ENCODE data around the gene ABCC9. TPM values are rescaled to one million over a fixed set of nuclear protein-coding genes. Genes with fewer than 3 reads are reported as not detected.

Gene ABCC9
- total RNA-seq, 3 donors from 2014 or later (not counting 1 experiment from before 2014, with no cell fraction given), result 0.02 to 0.05 TPM; not detected in 1

DNA sequence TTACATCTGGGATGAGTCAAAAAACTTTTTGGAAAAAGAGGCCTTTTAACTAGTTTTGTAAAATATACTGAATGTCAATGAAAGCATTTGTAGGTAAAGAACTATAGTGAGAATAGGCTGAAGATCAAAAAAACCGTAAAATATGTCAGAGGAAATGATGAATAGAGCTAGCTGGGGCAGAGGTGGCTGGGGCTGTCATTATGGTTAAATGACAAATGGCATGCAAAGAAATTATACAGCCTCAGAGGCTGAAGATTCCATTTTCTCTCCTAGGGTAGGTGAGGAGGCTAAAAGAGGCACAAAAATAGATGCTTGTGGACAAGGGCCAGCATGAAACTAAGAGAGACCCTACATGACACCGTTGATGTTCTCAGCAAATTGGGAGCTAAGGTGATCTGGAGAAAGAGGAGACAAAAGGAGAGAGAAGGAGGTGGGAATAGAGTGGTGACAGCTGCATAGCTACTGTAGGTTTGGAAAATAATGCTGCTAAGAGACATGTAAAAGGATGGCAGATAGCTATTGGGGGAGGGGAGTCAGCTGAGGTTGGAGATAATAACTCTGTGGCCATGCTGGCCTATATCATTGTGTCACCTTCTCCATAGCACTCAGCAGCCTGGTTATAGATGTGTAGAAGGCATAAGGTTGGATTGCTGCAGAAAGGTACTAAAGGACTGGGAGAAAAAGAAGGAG is 63.8 kb downstream of the ABCC9 start:
- Mint-ChIP-seq H3K4me1 (no peaks in the 10 kb centered on the region), H3K27me3 (ENCODE audit: low read depth in 2 of 2) (no peaks in the 10 kb centered on the region), H3K4me3 (no peak overlapping the region), H3K9me3 (peaks cover 16 to 17% of the 10 kb centered on the region in 2 donors), H3K36me3 (no peaks in the 10 kb centered on the region), H3K27ac (no peak overlapping the region)
- H3K27ac ChIP-seq (ENCODE audit: low read length), result no peak overlapping the region
- no peaks in the 10 kb centered on the region for H3K9me3 ChIP-seq (ENCODE audit: control insufficient read depth, insufficient read depth, low read length)
- no peaks in the 10 kb centered on the region for H3K4me1 ChIP-seq (ENCODE audit: control insufficient read depth, insufficient read depth, low read length)
- H3K36me3 ChIP-seq (ENCODE audit: control insufficient read depth, insufficient read depth, low read length), result no peaks in the 10 kb centered on the region
- TF ChIP-seq, protein P1, sequence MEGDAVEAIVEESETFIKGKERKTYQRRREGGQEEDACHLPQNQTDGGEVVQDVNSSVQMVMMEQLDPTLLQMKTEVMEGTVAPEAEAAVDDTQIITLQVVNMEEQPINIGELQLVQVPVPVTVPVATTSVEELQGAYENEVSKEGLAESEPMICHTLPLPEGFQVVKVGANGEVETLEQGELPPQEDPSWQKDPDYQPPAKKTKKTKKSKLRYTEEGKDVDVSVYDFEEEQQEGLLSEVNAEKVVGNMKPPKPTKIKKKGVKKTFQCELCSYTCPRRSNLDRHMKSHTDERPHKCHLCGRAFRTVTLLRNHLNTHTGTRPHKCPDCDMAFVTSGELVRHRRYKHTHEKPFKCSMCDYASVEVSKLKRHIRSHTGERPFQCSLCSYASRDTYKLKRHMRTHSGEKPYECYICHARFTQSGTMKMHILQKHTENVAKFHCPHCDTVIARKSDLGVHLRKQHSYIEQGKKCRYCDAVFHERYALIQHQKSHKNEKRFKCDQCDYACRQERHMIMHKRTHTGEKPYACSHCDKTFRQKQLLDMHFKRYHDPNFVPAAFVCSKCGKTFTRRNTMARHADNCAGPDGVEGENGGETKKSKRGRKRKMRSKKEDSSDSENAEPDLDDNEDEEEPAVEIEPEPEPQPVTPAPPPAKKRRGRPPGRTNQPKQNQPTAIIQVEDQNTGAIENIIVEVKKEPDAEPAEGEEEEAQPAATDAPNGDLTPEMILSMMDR (IDR thresholded peaks at IDR 0.05), result no peak
- no peaks in the 10 kb centered on the region for H3K27me3 ChIP-seq (ENCODE audit: control insufficient read depth, insufficient read depth, low read length)
- ATAC-seq, result no peak
- H3K4me3 ChIP-seq (ENCODE audit: low read length), result no peak overlapping the region
- DNase-seq, result no peak
- intact Hi-C loops (cut with micrococcal nuclease), result no loop called here
- WGBS (ENCODE audit: insufficient coverage), result 73% methylated on average over 2 of the region's 2 CpGs

DNA sequence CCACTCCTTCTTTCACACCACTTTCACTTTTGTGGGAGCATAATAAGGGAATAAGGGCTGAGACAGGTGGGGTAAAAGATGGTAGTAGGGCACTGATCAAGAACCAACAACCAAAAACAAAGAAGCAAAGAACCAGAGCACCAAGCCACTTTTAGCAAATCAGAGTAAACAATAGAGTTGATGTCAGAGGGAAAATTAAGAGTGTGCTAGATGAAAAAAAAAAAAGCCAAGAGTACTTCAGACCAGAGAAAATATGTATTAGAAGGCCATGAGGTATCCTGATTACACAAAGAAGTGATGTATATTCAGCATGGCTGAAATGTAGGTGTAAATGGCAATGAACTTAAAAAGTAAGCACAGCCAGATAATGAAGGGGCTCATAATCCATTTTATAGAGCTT is 75.4 kb downstream of the ABCC9 start:
- DNase-seq (no peak), ATAC-seq (no peak)
- no peaks in the 10 kb centered on the region for H3K27me3 Mint-ChIP-seq (ENCODE audit: low read depth in 2 of 2)
- H3K27ac Mint-ChIP-seq, result no peak overlapping the region
- no peak overlapping the region for H3K27ac ChIP-seq (ENCODE audit: low read length)
- no peak overlapping the region for H3K4me3 Mint-ChIP-seq
- no peaks in the 10 kb centered on the region for H3K27me3 ChIP-seq (ENCODE audit: control insufficient read depth, insufficient read depth, low read length)
- H3K9me3 ChIP-seq (ENCODE audit: control insufficient read depth, insufficient read depth, low read length), result no peaks in the 10 kb centered on the region
- H3K36me3 Mint-ChIP-seq, result no peaks in the 10 kb centered on the region
- TF ChIP-seq, protein P1 (IDR thresholded peaks at IDR 0.05), result no peak
- H3K9me3 Mint-ChIP-seq, result peaks cover 5 to 10% of the 10 kb centered on the region in 2 donors
- no peak overlapping the region for H3K4me3 ChIP-seq (ENCODE audit: low read length)
- no peaks in the 10 kb centered on the region for H3K4me1 ChIP-seq (ENCODE audit: control insufficient read depth, insufficient read depth, low read length)
- no peaks in the 10 kb centered on the region for H3K36me3 ChIP-seq (ENCODE audit: control insufficient read depth, insufficient read depth, low read length)
- intact Hi-C loops (cut with micrococcal nuclease), result no loop called here
- no peaks in the 10 kb centered on the region for H3K4me1 Mint-ChIP-seq

DNA sequence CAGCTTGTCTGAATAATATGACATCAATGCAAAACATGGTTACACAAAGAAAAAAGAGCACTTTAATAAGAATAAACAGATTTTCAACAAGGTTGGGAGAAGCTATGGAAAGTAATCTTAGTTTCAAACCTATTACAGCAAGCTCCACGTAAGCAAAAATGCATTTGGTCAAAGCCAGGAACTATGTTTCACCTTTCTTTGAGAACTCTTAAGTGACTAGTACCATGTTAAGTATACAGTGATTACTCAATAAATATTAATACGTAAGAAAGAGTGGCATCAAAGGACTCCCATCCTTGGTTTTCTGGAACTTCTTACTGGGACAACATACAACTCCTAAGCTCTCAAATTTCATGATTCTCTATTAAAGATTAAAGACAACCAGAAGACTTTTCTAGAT is 80.7 kb downstream of the ABCC9 start:
- intact Hi-C loops (cut with micrococcal nuclease), result no loop called here
- H3K36me3 Mint-ChIP-seq, result no peaks in the 10 kb centered on the region
- Histone ChIP-seq H3K27me3 (ENCODE audit: control insufficient read depth, insufficient read depth, low read length) (no peaks in the 10 kb centered on the region), H3K9me3 (ENCODE audit: control insufficient read depth, insufficient read depth, low read length) (no peaks in the 10 kb centered on the region), H3K36me3 (ENCODE audit: control insufficient read depth, insufficient read depth, low read length) (no peaks in the 10 kb centered on the region), H3K4me3 (ENCODE audit: low read length) (no peak overlapping the region), H3K4me1 (ENCODE audit: control insufficient read depth, insufficient read depth, low read length) (no peaks in the 10 kb centered on the region), H3K27ac (ENCODE audit: low read length) (no peak overlapping the region)
- 100% methylated on average over 1 of the region's 2 CpGs for WGBS (ENCODE audit: insufficient coverage)
- no peaks in the 10 kb centered on the region for H3K4me1 Mint-ChIP-seq
- no peak overlapping the region for H3K4me3 Mint-ChIP-seq
- H3K27me3 Mint-ChIP-seq (ENCODE audit: low read depth in 2 of 2), result no peaks in the 10 kb centered on the region
- peaks cover 2 to 5% of the 10 kb centered on the region in 2 donors for H3K9me3 Mint-ChIP-seq
- TF ChIP-seq, protein P1 (IDR thresholded peaks at IDR 0.05), result no peak
- ATAC-seq (no peak), DNase-seq (no peak)
- no peak overlapping the region for H3K27ac Mint-ChIP-seq

DNA sequence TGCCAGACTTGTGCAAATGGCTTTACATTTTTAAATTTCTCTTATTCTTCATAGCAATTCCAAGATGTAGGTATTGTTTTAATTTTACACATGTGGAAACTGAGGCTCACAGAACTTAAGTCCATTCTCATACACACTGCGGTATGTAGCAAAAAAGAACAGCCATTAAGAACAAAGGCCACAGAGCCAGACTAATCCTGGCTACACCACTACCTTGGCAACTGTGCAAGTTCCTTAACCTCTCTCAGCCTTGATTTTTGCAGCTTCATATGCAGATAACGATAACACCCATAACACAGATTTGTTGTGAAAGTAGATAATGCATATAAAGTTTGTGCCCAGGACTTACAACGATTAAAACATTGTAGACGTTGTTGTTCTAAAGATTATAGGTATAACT is 81.1 kb downstream of the ABCC9 start:
- Mint-ChIP-seq H3K36me3 (no peaks in the 10 kb centered on the region), H3K27ac (no peak overlapping the region), H3K4me3 (no peak overlapping the region), H3K4me1 (no peaks in the 10 kb centered on the region), H3K27me3 (ENCODE audit: low read depth in 2 of 2) (no peaks in the 10 kb centered on the region), H3K9me3 (peaks cover 2 to 3% of the 10 kb centered on the region in 2 donors)
- no peaks in the 10 kb centered on the region for H3K9me3 ChIP-seq (ENCODE audit: control insufficient read depth, insufficient read depth, low read length)
- H3K4me3 ChIP-seq (ENCODE audit: low read length), result no peak overlapping the region
- H3K36me3 ChIP-seq (ENCODE audit: control insufficient read depth, insufficient read depth, low read length), result no peaks in the 10 kb centered on the region
- no peaks in the 10 kb centered on the region for H3K4me1 ChIP-seq (ENCODE audit: control insufficient read depth, insufficient read depth, low read length)
- no peak for DNase-seq
- no peak for ATAC-seq
- H3K27me3 ChIP-seq (ENCODE audit: control insufficient read depth, insufficient read depth, low read length), result no peaks in the 10 kb centered on the region
- TF ChIP-seq, protein P1 (IDR thresholded peaks at IDR 0.05), result no peak
- 100% methylated on average over 1 of the region's 4 CpGs for WGBS (ENCODE audit: insufficient coverage)
- no peak overlapping the region for H3K27ac ChIP-seq (ENCODE audit: low read length)
- intact Hi-C loops (cut with micrococcal nuclease), result no loop called here

Measured in natural killer cell (primary cell).